GM18526 (cell line): ENCODE results near the gene HIVEP2.

Experiments used
- POLR2A ChIP-seq: IDR thresholded peaks from 3 replicates; pipeline ENCODE4 v1.6.1; 2011; ENCODE audit not compliant: insufficient read length; ENCODE audit errors: extremely low read depth

HIVEP2 gene

GRCh38 chr6:142935553-142936517, 9.1 kb downstream of the HIVEP2 start:
- TF ChIP-seq POLR2A = no peak

GRCh38 chr6:142934599-142934998, 10.4 kb downstream of the HIVEP2 start:
- no peak for TF ChIP-seq POLR2A

- TF ChIP-seq POLR2A = no peak
These were observed 10.9 kb downstream of the HIVEP2 start for GRCh38 chr6:142934106-142934505.

GRCh38 chr6:142933701-142934100, 11.3 kb downstream of the HIVEP2 start:
- TF ChIP-seq POLR2A = no peak

- TF ChIP-seq POLR2A = no peak
These were observed 12.1 kb downstream of the HIVEP2 start for GRCh38 chr6:142932889-142933288.

- no peak for TF ChIP-seq POLR2A
These were observed 15.1 kb downstream of the HIVEP2 start for GRCh38 chr6:142929751-142930358.

- no peak for TF ChIP-seq POLR2A
These were observed 17.1 kb downstream of the HIVEP2 start for GRCh38 chr6:142927904-142928303.

GRCh38 chr6:142927271-142927580, 17.8 kb downstream of the HIVEP2 start:
- TF ChIP-seq POLR2A = no peak

- peak; percentile 46 for TF ChIP-seq POLR2A
These were observed 18.3 kb downstream of the HIVEP2 start for GRCh38 chr6:142926494-142927270.

GRCh38 chr6:142926177-142926493, 18.8 kb downstream of the HIVEP2 start:
- no peak for TF ChIP-seq POLR2A

- no peak for TF ChIP-seq POLR2A
These were observed 19.3 kb downstream of the HIVEP2 start for GRCh38 chr6:142925575-142926110.

- TF ChIP-seq POLR2A = no peak
These were observed 26.5 kb downstream of the HIVEP2 start for GRCh38 chr6:142918339-142919042.

GRCh38 chr6:142916881-142917280, 28.1 kb downstream of the HIVEP2 start:
- no peak for TF ChIP-seq POLR2A

- no peak for TF ChIP-seq POLR2A
These were observed 29.9 kb downstream of the HIVEP2 start for GRCh38 chr6:142914937-142915697.
